HG02884 (cell line): ENCODE measurements around the gene RTL10.

Experiments
- ATAC-seq: cut with Tn5 transposase; IDR thresholded peaks from one replicate; pipeline ENCODE4 v1.9.1; 2021; ENCODE audit warnings: mild to moderate bottlenecking, moderate library complexity; ENCODE audit not compliant: unreplicated experiment

Gene RTL10

DNA sequence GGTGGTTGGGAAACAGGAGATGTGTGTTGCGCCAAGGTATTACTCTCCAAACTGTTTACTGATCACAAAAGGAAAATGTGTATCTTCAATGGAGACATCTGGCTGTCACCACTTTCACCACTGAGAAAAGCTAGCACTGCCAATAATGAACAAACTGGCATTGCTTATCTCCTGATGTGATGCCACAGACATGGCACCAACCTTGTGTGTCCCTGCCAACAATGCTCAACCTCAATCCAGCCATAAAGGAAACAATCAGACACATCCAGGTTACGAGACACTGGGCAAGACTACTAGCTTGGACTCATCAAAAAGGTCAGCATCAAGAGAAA, 28.1 kb downstream of the RTL10 start:
- ATAC-seq, result no peak

DNA sequence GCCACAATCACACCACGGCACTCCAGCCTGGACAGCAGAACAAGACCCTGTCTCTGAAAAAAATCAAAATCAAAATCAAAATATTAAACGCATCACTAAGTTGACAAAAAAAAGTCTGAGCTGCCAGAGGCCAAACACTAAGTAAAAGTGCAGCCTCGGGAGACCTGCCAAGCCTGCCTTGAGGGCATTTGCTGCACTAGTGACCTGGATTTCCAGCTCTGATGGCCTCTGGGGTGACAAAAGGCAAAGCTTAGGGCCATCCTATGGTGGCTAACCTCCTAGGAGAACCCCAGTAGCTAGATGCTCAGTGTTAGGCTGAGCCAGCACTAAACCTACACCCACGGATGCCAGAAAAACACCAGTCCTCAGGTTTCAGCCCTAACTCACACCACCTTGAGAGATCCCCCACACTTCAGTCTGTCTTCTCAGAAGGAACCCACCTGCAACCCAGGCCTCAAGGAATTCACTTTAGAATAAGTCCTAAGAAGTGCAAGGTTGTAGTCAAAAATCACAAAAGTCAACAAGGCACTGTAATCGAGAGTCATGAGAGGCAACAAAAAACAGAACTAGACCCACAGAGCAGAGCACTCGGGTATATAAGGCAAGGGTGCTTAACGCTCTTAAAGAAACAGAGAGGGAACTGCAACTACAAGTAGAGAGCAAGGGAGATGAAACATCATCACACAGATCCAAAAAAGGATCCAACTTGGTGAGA, 28.6 kb downstream of the RTL10 start:
- ATAC-seq, result no peak

DNA sequence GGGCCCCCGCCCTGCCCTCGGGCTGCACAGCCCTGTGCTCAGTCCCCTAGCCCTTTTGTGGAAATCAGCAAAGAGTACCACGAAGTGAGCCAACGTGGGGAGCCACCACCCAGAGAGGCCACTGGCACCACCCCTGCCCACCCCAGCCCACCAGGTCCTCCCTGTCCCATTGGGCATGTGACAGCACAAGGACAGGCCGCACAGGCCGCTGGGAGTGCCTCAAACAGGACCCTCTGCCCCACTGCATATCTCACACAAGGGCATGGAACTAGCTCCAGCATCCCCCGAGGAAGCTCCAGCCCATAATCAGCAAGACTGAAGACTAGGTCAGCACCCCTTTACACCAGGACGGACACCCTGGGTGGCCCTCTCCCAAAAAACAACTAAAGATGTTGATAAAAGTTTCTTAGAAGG, 29.7 kb downstream of the RTL10 start:
- no peak for ATAC-seq

DNA sequence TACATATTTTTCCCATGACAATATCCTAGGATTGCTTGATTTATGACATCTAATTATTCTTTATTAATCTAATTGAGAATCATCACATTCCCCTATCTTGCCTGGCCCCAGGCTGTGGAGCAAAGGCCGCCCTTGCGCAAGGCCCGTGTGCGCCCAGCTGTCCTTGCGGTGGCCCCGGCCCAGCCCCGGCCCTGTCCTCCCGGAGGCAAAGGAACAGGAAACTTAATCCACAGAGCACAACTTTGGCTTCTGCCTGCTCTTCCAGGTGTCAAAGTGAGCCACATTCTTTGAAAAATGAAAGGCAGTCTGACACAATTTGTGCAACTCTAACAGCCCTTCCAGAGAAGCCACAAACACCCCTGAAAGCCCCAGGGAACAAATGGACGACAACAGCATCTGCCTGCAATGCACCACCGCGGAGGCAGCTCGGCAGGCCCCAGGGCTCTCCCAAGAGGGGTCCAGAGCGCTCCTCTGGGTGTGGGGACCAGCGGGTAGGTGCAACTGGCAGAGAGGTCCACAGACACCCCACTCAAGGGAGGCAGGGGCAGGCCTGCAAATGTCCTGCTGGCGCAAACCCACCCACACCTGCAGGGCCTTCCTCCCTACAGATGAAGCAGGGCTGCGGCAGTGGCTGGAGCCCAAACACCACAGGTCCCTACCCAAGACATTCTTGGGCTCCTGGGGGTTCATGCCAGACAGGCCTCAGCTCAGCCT, 30.3 kb downstream of the RTL10 start:
- no peak for ATAC-seq

DNA sequence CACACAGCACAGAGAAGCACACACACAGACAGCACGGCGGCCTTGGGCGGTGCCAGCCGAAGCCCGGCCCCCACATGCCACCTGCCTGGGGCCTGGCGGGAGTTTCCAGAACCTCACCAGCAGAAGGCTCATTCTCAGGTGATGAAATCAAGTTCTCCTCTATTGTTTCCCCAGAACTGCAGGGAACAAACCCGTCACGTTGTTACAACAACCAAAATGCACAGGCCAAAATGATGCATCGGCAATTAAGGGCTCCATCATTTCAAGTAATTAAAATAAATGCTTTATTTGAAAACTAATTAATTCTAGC, 30.8 kb downstream of the RTL10 start:
- ATAC-seq, result no peak

DNA sequence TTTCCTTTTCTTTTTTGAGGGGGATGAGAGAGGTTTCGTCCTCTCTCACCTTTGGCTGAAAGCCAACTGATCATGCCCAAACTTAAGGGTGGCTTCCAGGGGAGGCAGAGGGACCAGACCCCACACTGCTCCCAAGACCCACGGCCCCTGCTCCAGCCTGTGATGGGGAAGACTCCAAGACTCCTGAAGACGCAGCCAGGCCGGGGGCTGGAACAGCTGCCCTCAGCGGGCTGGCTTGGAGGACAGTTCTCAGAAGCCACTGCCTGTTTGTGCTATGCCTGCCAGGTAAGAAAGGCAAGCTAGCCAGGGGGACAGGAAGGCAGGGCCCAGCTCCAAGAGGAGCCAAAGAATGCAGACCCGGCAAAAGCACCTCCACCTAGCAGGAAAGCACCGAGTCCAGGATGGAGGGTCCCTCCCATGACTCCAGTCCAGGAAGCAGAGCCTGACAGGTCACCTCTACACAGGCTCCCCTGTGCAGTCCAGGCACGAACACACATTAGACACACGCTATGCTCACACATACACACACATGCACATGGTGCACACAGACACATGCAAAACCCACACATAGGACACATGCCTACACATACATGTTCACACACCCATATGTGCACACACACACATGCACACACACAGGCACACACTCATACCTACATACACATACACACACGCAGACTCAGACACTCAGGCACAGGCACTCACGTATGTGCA, 31.3 kb downstream of the RTL10 start:
- no peak for ATAC-seq

DNA sequence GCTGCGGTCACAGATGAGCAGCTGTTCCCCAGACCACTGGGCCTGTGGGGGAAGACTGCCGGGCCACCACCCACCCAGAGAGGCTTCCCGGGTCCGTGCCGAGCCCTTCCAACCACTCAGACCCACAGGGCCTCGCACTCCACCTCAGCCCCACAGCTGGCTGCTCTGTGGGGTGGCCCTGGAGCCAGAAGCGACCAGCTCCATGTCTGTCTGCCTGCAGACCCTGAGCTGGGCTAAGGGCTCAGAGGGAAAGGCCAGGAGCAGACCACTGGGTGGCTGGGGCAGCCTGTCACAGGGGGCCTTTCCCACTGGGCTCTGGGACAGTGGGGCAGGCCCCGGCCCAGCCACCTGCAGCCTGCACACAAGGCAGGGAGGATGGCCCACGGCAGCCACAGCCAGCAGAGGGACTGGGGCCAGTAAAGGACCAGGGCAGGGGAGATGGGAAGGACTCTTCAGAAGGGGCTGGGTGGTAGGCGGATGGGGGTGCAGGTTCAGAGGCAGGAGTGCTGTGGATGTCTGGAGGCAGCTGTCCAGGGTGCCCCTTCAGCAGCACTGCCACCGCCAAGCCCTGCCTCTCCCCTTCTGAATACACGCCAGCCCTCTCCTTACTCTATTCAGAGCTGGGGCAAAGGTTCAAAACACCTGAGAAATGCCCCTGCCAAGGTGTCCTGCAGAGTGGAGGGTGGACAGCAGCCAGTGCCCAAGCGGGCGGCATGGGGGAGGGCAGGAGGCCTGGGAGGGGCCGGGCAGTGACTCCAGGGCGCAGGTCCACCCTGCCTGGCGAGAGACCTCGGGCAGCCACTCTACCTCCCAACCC, 32.2 kb downstream of the RTL10 start:
- ATAC-seq, result no peak

DNA sequence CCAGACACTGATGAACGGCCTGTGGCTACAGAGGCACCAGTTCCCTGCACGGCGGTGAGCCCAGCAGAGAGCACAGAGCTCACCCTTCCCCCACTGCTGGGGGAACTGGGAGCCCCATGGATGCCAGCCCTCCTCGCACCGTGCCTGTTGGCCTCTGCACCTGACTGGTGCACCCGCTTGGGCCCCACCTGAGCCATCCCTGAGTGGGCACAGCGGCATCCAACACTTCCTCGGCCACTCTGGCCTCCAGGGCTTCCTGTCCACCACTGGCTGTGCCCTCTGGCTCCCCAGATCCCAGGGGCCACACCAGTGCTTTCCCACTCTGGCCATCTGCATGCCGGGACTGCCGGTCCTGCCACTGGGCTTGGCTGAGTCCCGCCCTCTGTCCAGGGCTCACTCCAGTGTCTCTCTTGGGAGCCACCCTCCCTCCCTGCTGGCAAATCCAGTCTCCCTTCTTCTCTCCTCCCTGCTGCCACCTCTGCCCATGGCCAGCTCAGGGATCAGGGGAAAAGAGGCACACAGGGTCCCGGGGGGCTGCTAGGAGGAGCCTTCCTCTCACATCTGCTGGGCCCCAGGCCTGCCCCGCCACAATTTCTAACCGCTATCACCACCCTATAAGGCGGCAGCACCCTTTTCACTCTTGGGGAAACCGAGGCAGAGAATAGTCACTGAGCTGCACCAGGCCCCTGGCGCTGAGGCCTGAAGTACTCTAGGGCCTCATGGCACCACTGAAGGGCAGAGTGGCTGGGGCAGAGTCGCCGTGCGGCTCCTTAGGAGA, 33.0 kb downstream of the RTL10 start:
- no peak for ATAC-seq

DNA sequence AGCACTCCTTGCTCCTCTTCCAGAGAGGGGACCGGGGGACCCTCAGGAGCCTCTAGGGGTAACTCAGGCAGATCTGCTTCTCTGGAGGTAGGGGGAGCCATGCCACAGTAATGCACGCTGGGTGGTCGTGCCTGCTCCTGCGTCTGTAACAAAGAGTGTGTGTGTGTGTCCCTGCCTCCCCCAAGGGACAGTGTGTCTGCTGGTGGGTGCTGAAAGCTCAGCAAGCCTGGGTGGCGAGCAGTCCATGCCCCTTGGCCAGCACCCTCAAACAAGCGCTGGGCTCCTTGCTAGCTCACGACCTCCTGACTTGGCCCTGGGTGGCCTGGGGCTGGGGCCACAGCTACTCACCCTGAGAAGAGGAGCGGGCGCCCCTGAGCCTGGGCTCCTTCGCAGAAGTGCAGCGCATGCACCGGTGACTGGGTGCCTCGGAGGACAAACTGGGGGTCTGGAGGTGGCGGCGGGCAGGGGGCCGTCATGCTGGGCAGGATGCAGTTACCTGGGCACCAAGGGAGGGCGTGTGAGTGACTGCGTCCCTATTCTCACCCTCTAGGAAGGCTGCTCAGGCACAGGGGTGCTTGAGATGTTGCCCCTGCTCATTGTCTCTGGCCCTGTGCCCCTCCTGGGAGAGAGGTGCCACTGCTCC, 33.7 kb downstream of the RTL10 start:
- ATAC-seq, result no peak

DNA sequence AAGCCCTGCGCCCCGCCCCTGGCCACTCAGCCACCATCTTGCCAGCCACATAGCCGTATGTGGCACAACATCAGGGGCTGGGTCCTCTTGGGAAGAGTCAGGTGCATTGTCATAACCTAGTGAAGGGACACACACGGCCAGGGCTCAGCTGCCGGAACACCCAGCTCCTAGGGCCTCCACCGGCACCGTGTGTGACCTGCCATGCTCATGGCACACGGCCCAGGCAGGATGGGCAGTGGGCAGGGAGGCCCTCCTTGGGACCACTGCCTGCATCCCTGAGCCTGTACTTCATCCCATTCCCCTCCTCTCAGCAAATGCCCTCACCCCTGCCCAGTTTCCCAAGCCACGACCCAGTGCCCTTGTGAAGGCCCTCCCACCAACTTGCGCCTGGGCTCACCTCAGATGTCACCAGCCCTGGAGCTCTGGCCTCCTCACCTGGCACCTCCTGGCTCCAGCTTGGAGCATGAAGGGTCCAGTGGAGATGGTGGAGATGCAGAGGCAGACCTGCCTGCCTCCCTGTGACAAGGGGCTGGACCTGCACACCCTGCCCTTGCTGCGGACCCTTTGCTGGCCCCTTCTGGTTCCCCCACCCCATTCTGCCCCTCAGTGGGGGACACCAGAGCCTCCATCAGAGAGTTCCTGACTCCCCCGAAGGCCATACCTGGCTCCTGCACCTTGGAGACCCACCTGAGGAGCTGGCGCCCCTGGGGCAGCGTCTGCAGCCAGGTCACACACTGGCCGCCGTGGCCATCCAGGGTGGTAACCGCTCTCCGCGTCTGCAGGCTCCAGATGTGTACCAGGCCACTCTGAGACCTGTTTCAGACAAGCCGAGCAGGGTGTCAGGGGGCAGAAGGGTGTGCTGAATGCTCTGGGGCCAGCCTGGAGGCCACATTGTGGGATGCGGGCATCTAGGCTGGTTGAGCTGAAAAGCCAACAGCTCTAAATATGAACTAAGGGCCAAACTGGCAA, 34.5 kb downstream of the RTL10 start:
- ATAC-seq, result no peak

DNA sequence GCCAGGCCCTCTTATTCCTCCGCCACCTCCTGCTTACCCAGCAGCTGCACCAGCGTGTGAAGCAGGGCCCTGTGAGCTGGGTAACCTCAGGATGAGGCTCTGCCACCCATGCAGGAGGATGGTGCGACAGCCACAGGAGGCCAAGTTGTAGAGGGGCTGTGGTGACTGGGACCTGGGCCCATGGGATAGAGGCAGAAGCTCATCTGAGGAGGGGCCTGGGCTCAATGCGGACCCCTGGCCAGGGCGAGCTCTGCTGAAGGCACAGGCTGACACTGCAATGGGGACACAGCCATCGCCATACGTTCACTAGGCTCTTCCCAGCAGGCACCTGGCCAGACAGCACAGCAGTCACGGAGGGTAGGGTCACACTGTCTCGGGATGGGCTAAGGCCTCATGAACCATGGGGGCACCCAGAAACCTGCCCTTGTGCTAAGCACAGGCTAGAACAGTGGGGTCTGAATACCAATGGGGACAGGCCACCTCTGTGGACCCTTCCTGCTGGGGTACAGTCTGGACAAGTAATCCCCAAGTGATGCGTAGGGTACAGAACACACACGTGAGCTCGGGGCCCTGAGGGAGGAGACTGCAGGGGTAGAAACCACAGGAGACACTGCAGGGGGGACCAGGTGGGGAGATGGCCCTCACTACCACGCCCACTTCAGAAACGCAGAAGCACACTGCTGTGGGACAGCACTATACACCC, 35.3 kb downstream of the RTL10 start:
- ATAC-seq, result no peak

DNA sequence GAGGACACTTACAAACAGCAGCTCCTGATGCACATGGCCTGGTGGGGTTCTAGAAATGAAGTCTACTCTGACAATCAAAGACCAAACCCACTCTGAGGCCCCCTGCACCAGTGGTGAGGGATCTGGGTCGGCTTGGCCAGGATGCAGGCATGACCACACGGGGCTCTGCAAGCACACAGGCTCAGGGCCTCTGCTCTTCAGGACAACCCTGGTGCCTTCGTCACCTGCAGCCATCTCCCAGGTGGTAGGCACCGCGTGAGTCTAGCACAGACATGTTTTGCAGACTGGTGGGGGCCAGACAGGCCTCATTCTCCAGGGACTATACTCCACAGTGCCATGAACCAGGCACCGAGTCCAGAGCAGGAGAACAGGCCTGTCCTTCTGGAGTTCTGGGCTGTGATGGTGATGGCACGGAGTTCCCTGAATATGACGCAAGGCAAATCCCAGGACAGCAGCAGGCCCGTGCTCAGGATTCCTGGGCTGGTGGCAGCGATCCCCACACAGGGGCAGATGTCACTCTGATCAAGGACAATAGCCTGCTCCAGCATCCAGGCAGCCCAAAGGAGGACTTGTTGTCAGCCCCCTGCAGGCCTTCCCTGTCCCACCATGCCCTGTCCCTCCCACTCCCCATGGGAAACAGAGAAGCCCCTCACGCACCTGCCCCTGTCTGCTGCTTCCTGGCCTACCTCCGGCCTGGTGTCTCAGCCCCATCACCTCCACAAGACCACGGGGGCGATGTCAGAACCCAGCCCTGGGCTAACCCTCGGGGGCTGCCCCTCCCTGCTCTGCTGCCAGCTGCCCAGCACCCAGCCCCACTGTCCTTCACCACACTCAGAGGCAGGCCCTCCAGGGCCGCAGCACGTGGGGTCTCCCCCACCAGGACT, 36.1 kb downstream of the RTL10 start:
- no peak for ATAC-seq

DNA sequence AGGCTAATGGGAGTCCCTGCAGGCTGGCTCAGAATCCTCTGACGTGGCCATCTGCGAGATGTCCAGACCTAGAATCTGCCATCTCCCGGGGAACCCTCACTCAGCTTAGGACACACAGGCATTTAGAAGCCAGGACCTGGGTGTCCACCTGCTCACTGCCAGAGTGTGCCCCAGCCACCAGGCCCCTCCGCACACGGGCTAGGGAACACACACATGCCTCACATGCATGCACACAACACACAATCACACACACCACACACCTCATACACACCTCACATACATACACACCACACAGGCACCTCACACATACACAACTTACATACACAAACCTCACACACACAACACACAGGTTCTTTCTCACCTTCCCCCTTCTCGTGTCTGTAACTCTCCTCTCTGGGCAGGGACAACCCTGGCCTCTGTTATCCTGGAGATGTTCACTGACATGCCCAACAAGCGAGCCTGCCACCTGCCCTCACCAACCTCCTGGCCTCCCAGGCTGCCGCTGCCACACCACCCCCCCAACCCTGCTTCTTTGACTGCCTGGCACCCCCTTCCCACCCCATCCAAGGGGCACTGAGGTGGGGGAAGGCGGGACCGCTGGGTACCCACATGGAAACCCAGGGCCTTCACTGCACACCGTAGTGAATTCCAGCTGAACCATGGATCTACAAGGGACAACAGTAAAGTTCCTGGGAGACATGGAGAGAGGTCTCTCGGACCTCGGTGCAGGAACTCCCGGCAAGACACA, 38.1 kb downstream of the RTL10 start:
- no peak for ATAC-seq

DNA sequence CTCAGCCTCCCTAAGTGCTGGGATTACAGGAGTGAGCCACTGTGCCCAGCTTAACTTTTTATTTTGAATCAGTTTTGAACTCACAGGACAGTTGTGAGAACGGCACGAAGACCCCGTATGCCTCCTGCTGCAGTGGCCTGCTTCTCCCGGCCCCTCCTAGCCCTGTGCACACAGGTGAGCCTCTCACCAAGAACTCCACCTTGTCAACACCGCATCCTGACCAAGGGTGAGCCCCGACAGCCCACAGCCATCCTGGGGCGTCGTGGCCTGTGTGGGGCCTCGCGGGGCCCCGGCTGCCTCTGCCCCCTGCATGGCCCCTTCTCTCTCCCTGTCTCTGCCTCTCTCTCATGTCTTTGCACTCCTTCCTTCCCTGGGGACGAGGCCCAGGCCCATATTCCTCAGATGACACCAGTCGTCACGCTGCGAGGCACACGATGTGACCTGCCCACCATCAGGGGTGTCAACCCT, 38.8 kb downstream of the RTL10 start:
- no peak for ATAC-seq

DNA sequence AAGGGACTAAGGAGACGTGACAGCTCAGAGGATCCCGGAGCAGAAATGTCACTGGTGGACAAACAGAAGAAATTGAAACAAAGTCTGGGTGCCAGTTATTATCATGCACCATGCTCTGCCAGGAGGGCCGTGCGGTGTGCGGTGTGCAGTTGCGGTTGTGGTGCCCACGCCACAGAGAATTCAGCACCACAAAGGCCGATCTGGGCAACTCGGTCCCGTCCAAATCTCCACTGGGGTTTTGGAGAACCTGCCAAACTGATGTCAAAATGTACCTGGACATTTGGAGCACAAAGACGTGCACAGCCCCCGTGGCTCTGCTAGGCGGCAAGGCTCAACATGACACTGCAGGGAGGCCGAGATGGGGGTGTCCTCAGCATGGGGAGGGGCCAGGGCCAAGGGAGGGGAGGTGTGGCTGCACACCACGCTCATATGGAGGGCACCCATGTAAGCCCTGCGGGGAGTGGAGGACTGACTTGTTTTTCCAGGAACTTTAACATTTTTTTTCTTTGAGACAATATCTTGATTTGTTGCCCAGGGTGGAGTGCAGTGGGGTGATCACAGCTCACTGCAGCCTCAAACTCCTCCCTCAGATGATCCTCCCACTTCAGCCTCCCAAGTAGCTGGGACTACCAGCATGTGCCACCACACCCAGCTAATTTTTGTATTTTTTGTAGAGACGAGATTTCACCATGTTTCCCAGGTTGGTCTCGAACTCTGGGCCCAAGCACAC, 39.4 kb downstream of the RTL10 start:
- ATAC-seq, result no peak

DNA sequence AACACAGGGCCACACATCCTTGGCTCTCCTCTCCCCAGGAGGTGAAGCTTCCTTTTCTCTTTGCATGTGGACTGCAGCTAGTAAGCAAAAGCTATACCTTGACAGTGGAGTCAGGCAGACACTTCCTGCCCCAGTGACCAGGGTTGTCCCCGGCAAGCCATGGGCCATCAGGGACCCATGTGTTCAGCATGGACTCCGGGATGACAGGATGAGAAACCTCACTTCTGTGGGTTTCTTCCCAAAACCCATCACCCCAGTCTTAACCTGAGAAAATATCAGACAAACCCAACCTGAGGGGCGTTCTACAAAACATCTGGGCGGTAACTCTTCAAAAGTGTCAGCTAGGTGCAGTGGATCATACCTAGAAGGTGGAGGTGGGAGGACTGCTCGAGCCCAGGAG, 40.2 kb downstream of the RTL10 start:
- ATAC-seq, result no peak
